ACC112 (cell line): ENCODE data around the gene FADS2.
A peak's percentile ranks its signal among the peaks of the same experiment; 100 is the strongest.

ENCODE experiments used
- H2AFZ ChIP-seq: fragments of 200-600 bp; sonication (generic); one replicate; pipeline ENCODE4 v1.6.0; 2017; ENCODE audit warnings: antibody characterized with exemption, low read length; ENCODE audit not compliant: unreplicated experiment
- H3K27ac ChIP-seq: fragments of 200-600 bp; sonication (generic); 2 replicates; pipeline ENCODE4 v1.5.1; 2014; ENCODE audit warnings: low read depth, mild to moderate bottlenecking, antibody characterized with exemption, low read length, moderate library complexity
- H3K27me3 ChIP-seq: fragments of 200-600 bp; sonication (generic); 2 replicates; pipeline ENCODE4 v1.6.1; 2014; ENCODE audit warnings: mild to moderate bottlenecking, antibody characterized with exemption, low read length, moderate library complexity, mixed read lengths; ENCODE audit not compliant: insufficient read depth
- H3K36me3 ChIP-seq: fragments of 200-600 bp; sonication (generic); 2 replicates; pipeline ENCODE4 v1.6.1; 2016; ENCODE audit warnings: mild to moderate bottlenecking, antibody characterized with exemption, low read length, moderate library complexity, mixed read lengths; ENCODE audit not compliant: insufficient read depth
- H3K4me1 ChIP-seq: fragments of 200-600 bp; sonication (generic); one replicate; pipeline ENCODE4 v1.6.1; 2016; ENCODE audit warnings: low read length, mixed read lengths; ENCODE audit not compliant: insufficient read depth, unreplicated experiment, control insufficient read depth
- H3K4me3 ChIP-seq: fragments of 200-600 bp; sonication (generic); 2 replicates; pipeline ENCODE4 v1.5.1; 2014; ENCODE audit warnings: mild to moderate bottlenecking, low read depth, low read length
- H3K79me2 ChIP-seq: fragments of 200-600 bp; sonication (generic); one replicate; pipeline ENCODE4 v1.6.0; 2016; ENCODE audit warnings: low read length; ENCODE audit not compliant: control insufficient read depth, unreplicated experiment, insufficient read depth

FADS2 gene

GRCh38 chr11:61827571-61828378 lies at the start of gene FADS2:
TSS of gene FADS2 (plus strand) at chr11:61828300. CDS start at chr11:61828391, 91 bp downstream.
- Histone ChIP-seq H3K79me2 (peaks cover 33% of the 10 kb centered on the region), H3K36me3 (no peaks in the 10 kb centered on the region), H3K4me3 (peak within 1 kb of the TSS; percentile 88), H2AFZ (peak within 1 kb of the TSS; percentile 29), H3K27ac (peak within 1 kb of the TSS; percentile 13; the same call in 1 of the 2 replicates), H3K4me1 (peaks cover 17% of the 10 kb centered on the region), H3K27me3 (no peaks in the 10 kb centered on the region)

GRCh38 chr11:61778357-61778886 lies 49.7 kb upstream of the FADS2 start:
- no peaks in the 10 kb centered on the region for H3K27me3 ChIP-seq
- H2AFZ ChIP-seq = no peak overlapping the region
- H3K79me2 ChIP-seq = no peaks in the 10 kb centered on the region
- H3K36me3 ChIP-seq = no peaks in the 10 kb centered on the region
- H3K4me3 ChIP-seq = no peak overlapping the region
- H3K4me1 ChIP-seq = no peaks in the 10 kb centered on the region
- H3K27ac ChIP-seq = no peak overlapping the region

GRCh38 chr11:61778920-61779650 lies 49.0 kb upstream of the FADS2 start:
- Histone ChIP-seq H2AFZ (no peak overlapping the region), H3K27ac (no peak overlapping the region), H3K4me3 (no peak overlapping the region), H3K36me3 (no peaks in the 10 kb centered on the region), H3K79me2 (no peaks in the 10 kb centered on the region), H3K27me3 (no peaks in the 10 kb centered on the region), H3K4me1 (no peaks in the 10 kb centered on the region)

- H3K4me3 ChIP-seq = no peak overlapping the region
- H3K36me3 ChIP-seq = no peaks in the 10 kb centered on the region
- H3K4me1 ChIP-seq = no peaks in the 10 kb centered on the region
- no peaks in the 10 kb centered on the region for H3K79me2 ChIP-seq
- no peak overlapping the region for H2AFZ ChIP-seq
- no peaks in the 10 kb centered on the region for H3K27me3 ChIP-seq
- H3K27ac ChIP-seq = no peak overlapping the region
Measured at GRCh38 chr11:61779666-61780525, 48.2 kb upstream of the FADS2 start.

- Histone ChIP-seq H3K79me2 (no peaks in the 10 kb centered on the region), H3K36me3 (no peaks in the 10 kb centered on the region), H2AFZ (no peak overlapping the region), H3K4me3 (no peak overlapping the region), H3K27me3 (no peaks in the 10 kb centered on the region), H3K27ac (no peak overlapping the region), H3K4me1 (no peaks in the 10 kb centered on the region)
Measured at GRCh38 chr11:61780581-61781162, 47.4 kb upstream of the FADS2 start.

GRCh38 chr11:61781585-61781984 lies 46.5 kb upstream of the FADS2 start:
- Histone ChIP-seq H3K4me3 (no peak overlapping the region), H3K79me2 (no peaks in the 10 kb centered on the region), H2AFZ (no peak overlapping the region), H3K27ac (no peak overlapping the region), H3K4me1 (no peaks in the 10 kb centered on the region), H3K36me3 (no peaks in the 10 kb centered on the region), H3K27me3 (no peaks in the 10 kb centered on the region)

GRCh38 chr11:61782299-61782698 lies 45.8 kb upstream of the FADS2 start:
- no peak overlapping the region for H3K27ac ChIP-seq
- no peak overlapping the region for H2AFZ ChIP-seq
- no peaks in the 10 kb centered on the region for H3K4me1 ChIP-seq
- no peak overlapping the region for H3K4me3 ChIP-seq
- no peaks in the 10 kb centered on the region for H3K36me3 ChIP-seq
- H3K79me2 ChIP-seq = no peaks in the 10 kb centered on the region
- no peaks in the 10 kb centered on the region for H3K27me3 ChIP-seq

GRCh38 chr11:61782841-61783240 lies 45.3 kb upstream of the FADS2 start:
- Histone ChIP-seq H3K27me3 (no peaks in the 10 kb centered on the region), H3K79me2 (no peaks in the 10 kb centered on the region), H2AFZ (no peak overlapping the region), H3K4me3 (no peak overlapping the region), H3K36me3 (no peaks in the 10 kb centered on the region), H3K4me1 (no peaks in the 10 kb centered on the region), H3K27ac (no peak overlapping the region)

- H3K4me1 ChIP-seq = no peaks in the 10 kb centered on the region
Measured at GRCh38 chr11:61783717-61784505, 44.2 kb upstream of the FADS2 start.

More at GRCh38 chr11:61783717-61784505, 44.2 kb upstream of the FADS2 start:
- H3K36me3 ChIP-seq = no peaks in the 10 kb centered on the region
- no peak overlapping the region for H2AFZ ChIP-seq
- H3K27me3 ChIP-seq = no peaks in the 10 kb centered on the region
- H3K27ac ChIP-seq = no peak overlapping the region
- no peak overlapping the region for H3K4me3 ChIP-seq
- H3K79me2 ChIP-seq = no peaks in the 10 kb centered on the region
